ENCODE data around the gene OSBPL8.

DNA sequence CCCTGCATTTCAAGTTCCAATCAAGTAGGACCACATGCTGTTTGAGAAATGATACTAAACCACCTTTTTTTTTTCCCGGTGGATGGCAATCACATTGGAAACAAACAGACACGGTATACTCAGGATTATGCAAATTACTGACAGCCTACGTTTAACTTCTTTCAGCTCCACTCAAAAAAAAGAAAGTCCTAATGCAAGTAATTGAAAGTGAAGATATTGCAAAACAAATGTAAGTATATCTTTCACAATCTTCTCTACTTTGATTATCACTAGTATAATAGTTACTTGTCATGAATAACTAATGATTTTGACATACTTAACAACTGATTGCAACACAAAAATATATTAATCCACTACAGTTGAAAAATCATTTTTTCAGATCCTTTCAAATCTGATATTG, 2.6 kb upstream of the OSBPL8 start:
- TF ChIP-seq, protein P1, sequence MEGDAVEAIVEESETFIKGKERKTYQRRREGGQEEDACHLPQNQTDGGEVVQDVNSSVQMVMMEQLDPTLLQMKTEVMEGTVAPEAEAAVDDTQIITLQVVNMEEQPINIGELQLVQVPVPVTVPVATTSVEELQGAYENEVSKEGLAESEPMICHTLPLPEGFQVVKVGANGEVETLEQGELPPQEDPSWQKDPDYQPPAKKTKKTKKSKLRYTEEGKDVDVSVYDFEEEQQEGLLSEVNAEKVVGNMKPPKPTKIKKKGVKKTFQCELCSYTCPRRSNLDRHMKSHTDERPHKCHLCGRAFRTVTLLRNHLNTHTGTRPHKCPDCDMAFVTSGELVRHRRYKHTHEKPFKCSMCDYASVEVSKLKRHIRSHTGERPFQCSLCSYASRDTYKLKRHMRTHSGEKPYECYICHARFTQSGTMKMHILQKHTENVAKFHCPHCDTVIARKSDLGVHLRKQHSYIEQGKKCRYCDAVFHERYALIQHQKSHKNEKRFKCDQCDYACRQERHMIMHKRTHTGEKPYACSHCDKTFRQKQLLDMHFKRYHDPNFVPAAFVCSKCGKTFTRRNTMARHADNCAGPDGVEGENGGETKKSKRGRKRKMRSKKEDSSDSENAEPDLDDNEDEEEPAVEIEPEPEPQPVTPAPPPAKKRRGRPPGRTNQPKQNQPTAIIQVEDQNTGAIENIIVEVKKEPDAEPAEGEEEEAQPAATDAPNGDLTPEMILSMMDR (IDR thresholded peaks at IDR 0.05) = no peak
- no peak for TF ChIP-seq POLR2A (IDR thresholded peaks at IDR 0.05)
